ENCODE measurements around the gene ATP11B. TPM values are rescaled to one million over a fixed set of nuclear protein-coding genes. Genes with fewer than 3 reads are reported as not detected.

The ATP11B gene
- total RNA-seq, result 100 to 1,000 TPM; 139 to 143 TPM
- 78.6 TPM for polyA plus RNA-seq (2013, experiment 1 of 2)
- polyA plus RNA-seq (2013, experiment 2 of 2), result 72.0 TPM
- 132 to 514 (median 296) reads per million in 172 experiments for total RNA-seq

- Histone ChIP-seq H3K27ac (ENCODE audit: low read depth in 1 of 2, low read length in 2 of 2) (peak within 1 kb of the TSS; percentile 95 to 98), H3K36me3 (ENCODE audit: insufficient read depth, low read length) (no peaks in the 10 kb centered on the region), H3K27me3 (ENCODE audit: control insufficient read depth in 1 of 2, insufficient read depth in 2 of 2, low read length in 2 of 2) (no peaks in the 10 kb centered on the region), H3K9me3 (ENCODE audit: control insufficient read depth in 1 of 2, insufficient read depth in 1 of 2, low read length in 2 of 2) (no peaks in the 10 kb centered on the region), H3K4me1 (ENCODE audit: insufficient read depth, low read length) (peaks cover 17% of the 10 kb centered on the region), H3K4me3 (ENCODE audit: low read length) (peak within 1 kb of the TSS; percentile 84)
- peak; percentile 59 for ATAC-seq (ENCODE audit: poor library complexity)
- intact Hi-C loops (cut with DNase I, micrococcal nuclease), result loop anchor here (5.0 to 10.0 kb wide), 5 partner anchors 44 to 1878 kb away; partner anchors contain the start of genes DNAJC19 (in 1 of the 2), FXR1 (in 1 of the 2), KLHL24 (in 1 of the 2) and MCCC1 (in 1 of the 2)
- Mint-ChIP-seq H3K4me3 (peak within 1 kb of the TSS; percentile 100), H3K27ac (peak within 1 kb of the TSS; percentile 100), H3K9me3 (no peaks in the 10 kb centered on the region), H3K4me1 (ENCODE audit: low read depth) (peaks cover 43% of the 10 kb centered on the region), H3K36me3 (ENCODE audit: low read depth) (peaks cover 27% of the 10 kb centered on the region), H3K27me3 (no peaks in the 10 kb centered on the region)
- TF ChIP-seq CTCF (IDR thresholded peaks at IDR 0.05), result no peak
- CTCF ChIA-PET, result interaction anchor here (0.6 to 1.2 kb wide), 2 partner anchors 12 to 13 kb away, joined by 3 read pairs; no protein-coding TSS in a partner anchor
- DNase-seq, result peak; percentile 60 to 90 (median 75)
- POLR2A ChIA-PET, result interaction anchor here (0.7 to 3.2 kb wide), 11 partner anchors 9 to 905 kb away, joined by 3 to 13 read pairs (median 4); partner anchors contain the start of genes DCUN1D1 and YEATS2
These were observed at the start of gene ATP11B for GRCh38 chr3:182792901-182793662. Gene ATP11B (plus strand): TSS chr3:182793504. CDS start chr3:182793760, 256 bp downstream.

DNA sequence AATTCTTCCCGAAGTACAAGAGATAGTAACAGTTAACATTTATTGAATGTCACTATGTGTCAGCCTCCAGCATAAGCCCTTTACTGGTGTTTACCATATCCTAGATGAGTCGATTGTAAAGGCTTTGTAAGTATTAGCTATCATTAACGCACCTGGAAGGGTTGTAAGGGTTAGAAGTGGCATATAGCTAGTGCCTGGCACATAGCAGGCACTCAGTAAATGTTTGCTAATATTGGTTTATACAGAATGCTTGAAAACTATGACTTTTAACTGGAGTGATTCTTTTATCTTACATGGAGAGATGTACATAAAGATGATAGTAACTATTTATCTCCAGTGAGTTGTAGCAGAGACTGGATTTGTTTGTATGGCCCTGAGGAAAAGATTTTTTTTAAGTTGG is 46.3 kb upstream of the ATP11B start:
- Mint-ChIP-seq H3K36me3 (ENCODE audit: low read depth) (no peaks in the 10 kb centered on the region), H3K4me3 (no peak overlapping the region), H3K27me3 (peaks cover 5% of the 10 kb centered on the region), H3K9me3 (no peaks in the 10 kb centered on the region), H3K4me1 (ENCODE audit: low read depth) (no peaks in the 10 kb centered on the region), H3K27ac (no peak overlapping the region)
- POLR2A ChIA-PET, result no interaction called here
- Histone ChIP-seq H3K27me3 (ENCODE audit: control insufficient read depth in 1 of 2, insufficient read depth in 2 of 2, low read length in 2 of 2) (no peaks in the 10 kb centered on the region), H3K27ac (ENCODE audit: low read depth in 1 of 2, low read length in 2 of 2) (no peak overlapping the region), H3K4me3 (ENCODE audit: low read length) (no peak overlapping the region), H3K9me3 (ENCODE audit: control insufficient read depth in 1 of 2, insufficient read depth in 1 of 2, low read length in 2 of 2) (peaks cover 0 to 2% of the 10 kb centered on the region in 2 experiments), H3K36me3 (ENCODE audit: insufficient read depth, low read length) (no peaks in the 10 kb centered on the region), H3K4me1 (ENCODE audit: insufficient read depth, low read length) (no peaks in the 10 kb centered on the region)
- CTCF ChIA-PET, result interaction anchor here (0.9 to 1.0 kb wide), 2 partner anchors 19 to 85 kb away, joined by 3 read pairs; no protein-coding TSS in a partner anchor
- no peak for ATAC-seq (ENCODE audit: poor library complexity)
- no peak for DNase-seq
- TF ChIP-seq CTCF (IDR thresholded peaks at IDR 0.05), result no peak
- intact Hi-C loops (cut with DNase I, micrococcal nuclease), result no loop called here

DNA sequence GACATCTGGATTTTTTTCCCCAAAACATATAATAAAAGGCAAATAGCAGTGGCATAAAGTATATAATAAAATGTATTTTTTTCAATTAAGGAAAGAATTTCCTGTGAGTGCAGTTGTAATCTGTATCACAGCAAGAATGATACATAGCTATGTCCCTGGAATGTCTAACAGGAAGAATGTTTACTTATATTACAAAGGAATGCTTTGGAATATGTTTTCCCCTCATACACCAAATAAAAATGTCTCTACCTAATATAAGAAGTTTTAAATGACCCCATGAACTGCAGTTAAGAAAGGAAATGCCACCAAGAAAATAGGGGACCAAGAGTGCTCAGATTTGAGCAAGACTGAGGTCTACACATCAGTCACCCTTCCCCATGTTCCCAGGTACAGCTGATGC is 38.0 kb upstream of the ATP11B start:
- Histone ChIP-seq H3K4me3 (ENCODE audit: low read length) (no peak overlapping the region), H3K9me3 (ENCODE audit: control insufficient read depth in 1 of 2, insufficient read depth in 1 of 2, low read length in 2 of 2) (peaks cover 0 to 4% of the 10 kb centered on the region in 2 experiments), H3K27me3 (ENCODE audit: control insufficient read depth in 1 of 2, insufficient read depth in 2 of 2, low read length in 2 of 2) (no peaks in the 10 kb centered on the region), H3K36me3 (ENCODE audit: insufficient read depth, low read length) (no peaks in the 10 kb centered on the region), H3K27ac (ENCODE audit: low read depth in 1 of 2, low read length in 2 of 2) (no peak overlapping the region), H3K4me1 (ENCODE audit: insufficient read depth, low read length) (no peaks in the 10 kb centered on the region)
- TF ChIP-seq CTCF (IDR thresholded peaks at IDR 0.05), result no peak
- CTCF ChIA-PET, result no interaction called here
- no peaks in the 10 kb centered on the region for H3K36me3 Mint-ChIP-seq (ENCODE audit: low read depth)
- intact Hi-C loops (cut with DNase I, micrococcal nuclease), result no loop called here
- ATAC-seq (ENCODE audit: poor library complexity) (no peak), DNase-seq (no peak)
- POLR2A ChIA-PET, result interaction anchor here (1.2 kb wide), 1 partner anchor 14 kb away, joined by 3 read pairs; no protein-coding TSS in a partner anchor
- H3K27me3 Mint-ChIP-seq, result no peaks in the 10 kb centered on the region
- H3K27ac Mint-ChIP-seq, result no peak overlapping the region
- H3K9me3 Mint-ChIP-seq, result no peaks in the 10 kb centered on the region
- no peak overlapping the region for H3K4me3 Mint-ChIP-seq
- H3K4me1 Mint-ChIP-seq (ENCODE audit: low read depth), result no peaks in the 10 kb centered on the region
